Kidney (tissue), 14 donors: Measurements from ENCODE around the gene SYP. TPM values are rescaled to one million over a fixed set of nuclear protein-coding genes. Genes with fewer than 3 reads are reported as not detected.

Experiments used
- DNase-seq, 5 donors: peaks; one replicate each; pipeline ENCODE4 v3.0.0-alpha.2; 2013 to 2020
- FAIRE-seq: peaks from 2 replicates; lab custom pipeline; 2012; peaks lifted over from hg19 to GRCh38; lab: Jason Lieb, UNC
- H3K27ac ChIP-seq, 2 donors: one replicate each; pipeline ENCODE4 v1.7.0; 2013; ENCODE audit warnings: low read depth in 2 of 2, low read length in 2 of 2, inconsistent platforms in 1 of 2
- H3K27me3 ChIP-seq: one replicate; pipeline ENCODE4 v1.7.1; 2013; ENCODE audit warnings: low read length, inconsistent platforms; ENCODE audit not compliant: control insufficient read depth, insufficient read depth
- H3K36me3 ChIP-seq, 3 donors: one replicate each; pipeline versions ENCODE4 v1.7.0 to v1.7.1; 2013; ENCODE audit warnings: low read length in 3 of 3, control low read depth in 1 of 3, inconsistent platforms in 1 of 3; ENCODE audit not compliant: insufficient read depth in 3 of 3, control insufficient read depth in 2 of 3
- H3K4me1 ChIP-seq, 3 donors: one replicate each; pipeline versions ENCODE4 v1.7.0 to v1.7.1; 2013; ENCODE audit warnings: low read length in 3 of 3, inconsistent platforms in 1 of 3, low read depth in 1 of 3; ENCODE audit not compliant: control insufficient read depth in 2 of 3, insufficient read depth in 2 of 3
- H3K4me3 ChIP-seq, 3 donors: one replicate each; pipeline versions ENCODE4 v1.7.0 to v1.8.1; 2013; ENCODE audit warnings: low read length in 3 of 3, control low read depth in 1 of 3, inconsistent platforms in 1 of 3
- H3K9ac ChIP-seq, 3 donors: one replicate each; pipeline versions ENCODE4 v1.7.0 to v1.7.1; 2013; ENCODE audit warnings: low read length in 3 of 3, control low read depth in 1 of 3, inconsistent platforms in 1 of 3
- H3K9me3 ChIP-seq, 3 donors: one replicate each; pipeline versions ENCODE4 v1.7.0 to v1.7.1; 2013; ENCODE audit warnings: low read length in 3 of 3, control low read depth in 1 of 3, inconsistent platforms in 1 of 3; ENCODE audit not compliant: control insufficient read depth in 2 of 3, insufficient read depth in 1 of 3
- CTCF ChIP-seq: IDR thresholded peaks from 3 replicates; pipeline ENCODE4 v1.5.1; 2012; ENCODE audit warnings: mild to moderate bottlenecking, moderate library complexity, borderline replicate concordance; ENCODE audit not compliant: insufficient read depth; ENCODE audit errors: extremely low read depth
- intact Hi-C: fragments of 100-400 bp; cut with DNase I; formaldehyde crosslinking; loops from one replicate; pipeline ENCODE4 v1.11.1; 2022
- polyA plus RNA-seq: library from polyadenylated mRNA; stranded (reverse); fragments of 350-450 nt; fragmentation: Illumina TruSeq; extraction: RNeasy Lipid Tissue Mini Kit (QIAGEN cat#74804); gene quantifications from one replicate; pipeline ENCODE4 v1.2.3, GENCODE V29; 2014; ENCODE audit warnings: low read depth, low replicate concordance; ENCODE audit not compliant: insufficient read depth
- total RNA-seq: library from RNA; stranded (reverse); fragmentation: NEBNext Ultra II Directional; extraction: Animal tissue kit (Norgen Biotek cat#: 25700); gene quantifications from one replicate; pipeline ENCODE4 v1.2.1, GENCODE V29; 2021
- donor health status: control.
- donor health status: control.
- donor health status: control.
- donor health status: control.
- donor health status: control.
- donor health status: DM: yes; HTN: yes; CAD: no.
- donor health status: Normal renal cell carcinoma (clear cell type).

Gene SYP
- total and polyA plus RNA-seq, 2 donors from 2014 or later, result 4.0 to 7.2 TPM

- intact Hi-C loops, result no loop called here
- Histone ChIP-seq H3K9ac (no peak overlapping the region), H3K27ac (no peak overlapping the region), H3K27me3 (no peaks in the 10 kb centered on the region), H3K4me1 (peaks cover 0 to 5% (median 0%) of the 10 kb centered on the region in 3 donors), H3K9me3 (no peaks in the 10 kb centered on the region), H3K36me3 (no peaks in the 10 kb centered on the region), H3K4me3 (no peak overlapping the region)
- DNase-seq (no peak), FAIRE-seq (no peak)
- no peak for TF ChIP-seq CTCF
Observed at GRCh38 chrX:49187526-49187925, 12.5 kb downstream of the SYP start.

GRCh38 chrX:49187028-49187394 lies 13.0 kb downstream of the SYP start:
- Histone ChIP-seq H3K4me1 (peaks cover 0 to 5% (median 0%) of the 10 kb centered on the region in 3 donors), H3K4me3 (no peak overlapping the region), H3K36me3 (no peaks in the 10 kb centered on the region), H3K9me3 (no peaks in the 10 kb centered on the region), H3K27me3 (no peaks in the 10 kb centered on the region), H3K9ac (no peak overlapping the region), H3K27ac (peak overlapping the region in 1 of 2 donors; percentile 86)
- TF ChIP-seq CTCF, result no peak
- DNase-seq (peak in 2 of 5 donors; percentile 15 to 22), FAIRE-seq (no peak)
- intact Hi-C loops, result no loop called here

- no peaks in the 10 kb centered on the region for H3K9me3 ChIP-seq
- peak within 1 kb of the TSS in 2 of 3 donors; percentile 32 to 61 for H3K9ac ChIP-seq
- H3K4me3 ChIP-seq, result peak within 1 kb of the TSS; percentile 12 to 63 (median 58)
- peaks cover 0 to 5% (median 0%) of the 10 kb centered on the region in 3 donors for H3K4me1 ChIP-seq
- DNase-seq (peak; percentile 67 to 95 (median 85)), FAIRE-seq (no peak)
- no peaks in the 10 kb centered on the region for H3K27me3 ChIP-seq
- no peaks in the 10 kb centered on the region for H3K36me3 ChIP-seq
- no peak for TF ChIP-seq CTCF
- intact Hi-C loops, result no loop called here
- peak within 1 kb of the TSS; percentile 74 to 86 for H3K27ac ChIP-seq
Observed at GRCh38 chrX:49186125-49187027, 13.6 kb downstream of the SYP start, which contains the start of gene PRICKLE3. Gene PRICKLE3, minus strand, starts transcription at chrX:49186373. Its CDS starts 76 bp downstream, at chrX:49186297.
